NCI-H345 treated with DMSO at 0.1 percent for 48 hours (cell line): ENCODE data around the gene HTR1A.
A peak's percentile ranks its signal among the peaks of the same experiment; 100 is the strongest.

ENCODE experiments used
- DNase-seq: peaks from one replicate; lab custom pipeline; 2025; ENCODE audit not compliant: unreplicated experiment; lab: John Stamatoyannopoulos, UW

The HTR1A gene

GRCh38 chr5:63962279-63962678 is at the start of gene HTR1A:
Gene HTR1A (minus strand): TSS chr5:63962445. CDS start chr5:63961719, 726 bp downstream.
- no peak for DNase-seq

- DNase-seq = no peak
Measured at GRCh38 chr5:64003966-64004365, 41.7 kb upstream of the HTR1A start.

- DNase-seq = no peak
Measured at GRCh38 chr5:64000096-64000495, 37.9 kb upstream of the HTR1A start.

DNA sequence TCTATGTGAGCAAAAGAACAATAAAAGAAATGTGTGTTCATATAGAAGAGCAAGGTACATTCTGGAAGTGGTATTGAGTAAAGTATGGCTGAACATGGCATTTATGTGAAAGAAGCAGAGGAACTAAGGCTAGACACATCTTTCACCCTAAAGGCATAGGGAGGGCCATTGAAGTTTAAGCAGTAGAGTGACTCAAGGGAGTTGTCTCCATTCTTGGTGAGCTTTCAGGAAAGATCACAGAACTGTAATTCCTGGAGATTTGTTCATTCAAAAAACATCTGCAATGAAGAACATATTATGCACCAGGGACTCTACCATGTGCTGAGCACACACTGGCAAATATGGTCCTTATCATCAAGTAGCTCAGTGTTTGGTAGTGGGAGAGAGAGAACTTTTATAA is 24.8 kb upstream of the HTR1A start:
- DNase-seq = no peak

- DNase-seq = no peak
Measured at GRCh38 chr5:63981864-63982263, 19.6 kb upstream of the HTR1A start.

GRCh38 chr5:63963926-63964325 is 1.7 kb upstream of the HTR1A start:
- DNase-seq = no peak

GRCh38 chr5:63963080-63963735 is 963 bp upstream of the HTR1A start:
- peak; percentile 46 for DNase-seq

DNA sequence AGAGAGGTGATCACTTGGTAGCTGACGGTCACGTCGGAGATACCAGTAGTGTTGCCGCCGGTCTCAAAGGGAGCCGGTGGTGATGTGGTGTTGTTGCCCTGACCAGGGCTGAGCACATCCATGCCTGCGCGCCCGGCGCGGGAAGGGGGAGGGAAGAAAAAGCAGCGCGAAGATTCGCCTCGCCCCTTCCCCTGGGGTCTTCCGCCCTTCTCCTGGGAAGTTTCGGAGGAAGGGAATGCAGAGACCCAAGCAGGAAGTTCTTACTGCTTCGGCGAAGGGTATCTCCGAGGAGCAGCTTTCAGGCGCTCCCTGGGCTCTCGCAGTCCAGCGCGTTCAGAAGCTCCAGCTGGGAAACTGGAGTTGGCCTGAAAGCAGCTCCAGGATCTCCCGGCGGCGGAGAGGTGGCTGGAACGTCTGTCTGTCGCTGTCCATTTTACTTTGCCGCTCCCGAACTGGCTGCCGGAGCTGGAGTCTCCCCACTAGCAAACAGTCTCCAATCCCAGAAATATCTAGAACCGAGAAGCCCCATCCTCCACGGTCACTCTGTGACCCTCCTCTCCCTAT is 565 bp downstream of the HTR1A start:
- DNase-seq = no peak

DNA sequence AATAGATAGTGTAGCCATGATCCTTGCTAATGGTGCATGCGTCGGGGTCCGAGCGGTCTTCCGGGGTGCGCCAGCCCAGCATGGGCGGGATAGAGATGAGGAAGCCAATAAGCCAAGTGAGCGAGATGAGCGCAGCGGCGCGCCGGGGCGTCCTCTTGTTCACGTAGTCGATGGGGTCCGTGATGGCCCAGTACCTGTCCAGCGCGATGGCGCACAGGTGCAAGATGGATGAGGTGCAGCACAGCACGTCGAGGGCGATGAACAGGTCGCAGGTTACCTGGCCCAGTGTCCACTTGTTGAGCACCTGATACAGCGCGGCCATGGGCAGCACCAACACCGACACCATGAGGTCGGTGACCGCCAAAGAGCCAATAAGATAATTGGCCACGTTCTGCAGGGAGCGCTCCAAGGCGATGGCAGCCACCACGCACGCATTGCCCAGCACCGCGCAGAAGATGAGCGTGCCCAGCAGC is 1.1 kb downstream of the HTR1A start:
- no peak for DNase-seq

- no peak for DNase-seq
Measured at GRCh38 chr5:63960646-63961045, 1.6 kb downstream of the HTR1A start.

DNA sequence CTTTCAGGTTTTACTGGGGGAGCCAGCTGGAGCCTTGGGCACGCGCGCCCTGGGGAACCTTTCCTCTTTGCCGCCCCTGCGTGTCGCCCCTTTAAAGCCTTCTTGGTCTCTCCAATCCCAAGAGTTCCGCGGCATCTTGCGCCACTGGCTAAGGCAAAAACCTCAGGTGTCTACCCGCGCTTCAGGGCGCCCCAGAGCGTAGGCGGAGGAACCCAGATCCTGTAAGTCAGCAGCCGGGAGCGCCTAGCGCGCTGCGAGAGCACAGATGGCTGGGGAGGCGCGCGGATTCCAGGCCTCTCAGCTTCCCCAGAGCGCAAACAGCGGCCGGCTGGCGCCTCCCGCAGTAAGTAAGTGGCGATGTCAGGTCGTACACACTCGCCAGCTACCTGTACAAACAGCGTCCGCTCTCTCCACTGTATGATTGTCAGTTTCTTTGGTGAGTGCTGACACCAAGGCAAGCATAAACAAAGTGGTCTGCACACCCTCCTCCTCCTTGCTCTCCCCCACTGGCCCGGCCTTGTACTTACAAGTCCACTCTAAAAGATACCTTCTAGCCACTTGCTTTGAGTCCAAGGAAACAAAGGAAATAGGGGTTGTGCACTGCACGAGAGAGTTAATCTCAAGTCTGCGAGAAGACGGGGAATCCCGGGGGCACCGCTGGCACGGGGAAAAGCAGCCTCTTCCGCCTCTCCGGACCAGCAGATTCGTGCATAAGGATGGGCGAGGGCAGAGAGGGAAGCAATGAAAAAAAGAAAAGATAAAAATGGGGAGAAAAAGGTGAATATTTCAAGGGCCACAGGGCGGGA is 2.9 kb downstream of the HTR1A start:
- no peak for DNase-seq

DNA sequence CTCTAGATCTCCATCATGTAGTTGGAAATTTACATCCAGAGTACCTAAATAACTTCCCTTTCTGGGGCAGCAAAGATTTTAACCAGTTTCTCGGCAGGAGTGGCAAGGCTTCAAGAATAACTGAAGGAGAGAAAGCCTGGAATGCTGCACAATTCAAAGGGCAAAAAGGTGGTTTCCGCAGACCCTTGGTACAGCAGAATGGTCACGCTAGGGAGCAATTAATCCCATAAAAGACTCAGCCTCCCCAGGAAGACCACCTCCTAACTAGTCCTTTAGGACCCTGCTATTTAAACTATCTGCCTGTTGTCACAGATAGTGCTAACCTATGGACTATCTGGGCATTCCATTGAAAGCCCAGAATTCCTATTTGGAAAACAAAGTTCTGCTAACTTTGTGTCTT is 3.6 kb downstream of the HTR1A start:
- DNase-seq = no peak

DNA sequence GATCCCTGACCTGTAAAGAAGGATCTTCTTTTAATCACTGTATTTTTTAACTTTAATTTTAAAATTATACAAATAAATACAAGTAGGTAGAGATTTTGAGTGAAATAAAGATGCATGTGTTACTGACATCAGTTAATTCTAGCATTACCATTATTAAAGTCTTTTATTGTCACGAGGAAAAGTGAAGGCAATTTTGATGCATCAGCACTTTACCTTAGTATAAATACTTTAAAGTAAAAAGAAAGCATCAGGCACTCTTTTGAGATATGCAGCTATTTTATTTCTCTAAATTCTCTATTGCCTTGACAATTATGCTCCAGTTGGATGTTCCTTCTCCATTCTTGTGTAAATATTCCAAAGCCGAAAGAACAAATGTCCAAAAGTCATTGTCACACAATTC is 4.6 kb downstream of the HTR1A start:
- DNase-seq = no peak

DNA sequence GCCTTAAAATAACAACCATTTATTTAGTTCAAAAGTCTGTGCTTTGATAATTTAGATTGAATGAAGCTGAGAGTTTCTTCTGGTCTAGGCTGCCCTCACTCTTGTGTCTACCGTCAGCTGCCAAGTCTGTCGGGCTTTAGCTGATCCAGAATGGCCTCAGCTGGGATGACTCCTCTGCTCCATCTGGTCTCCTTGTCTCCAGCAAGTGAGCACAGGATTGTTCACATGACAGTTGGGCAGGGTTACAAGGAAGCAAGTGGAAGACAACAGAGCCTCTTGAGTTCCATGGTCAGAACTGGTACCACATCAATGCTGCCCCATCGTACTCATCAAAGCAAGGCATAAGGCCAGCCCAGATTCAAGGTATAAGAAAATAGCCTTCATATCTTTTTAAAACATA is 9.0 kb downstream of the HTR1A start:
- no peak for DNase-seq

- DNase-seq = no peak
Measured at GRCh38 chr5:63935103-63935502, 27.1 kb downstream of the HTR1A start.

- DNase-seq = no peak
Measured at GRCh38 chr5:63931836-63932235, 30.4 kb downstream of the HTR1A start.

- no peak for DNase-seq
Measured at GRCh38 chr5:63928451-63928850, 33.8 kb downstream of the HTR1A start.

DNA sequence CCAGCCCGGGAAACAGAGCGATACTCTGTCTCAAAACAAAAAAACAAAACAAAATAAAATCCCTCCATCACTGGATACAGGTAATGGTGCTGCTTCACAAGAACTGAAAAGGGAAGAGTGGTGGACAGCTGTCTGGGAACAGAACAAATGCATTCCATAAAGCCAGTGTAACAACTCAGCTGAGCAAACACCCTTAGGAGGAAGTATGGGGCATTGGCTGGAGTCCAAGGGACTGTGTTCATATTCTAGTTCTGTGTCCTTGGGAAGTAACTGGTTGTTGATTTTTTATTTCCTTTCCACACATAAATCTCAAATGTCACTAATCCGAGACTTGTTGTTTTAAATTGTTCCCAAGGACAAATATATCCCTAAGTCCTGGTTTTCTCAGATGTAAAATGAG is 38.3 kb downstream of the HTR1A start:
- DNase-seq = peak; percentile 53

GRCh38 chr5:63919763-63920478 is 42.3 kb downstream of the HTR1A start:
- DNase-seq = no peak

GRCh38 chr5:63916786-63917185 is 45.5 kb downstream of the HTR1A start:
- no peak for DNase-seq

DNA sequence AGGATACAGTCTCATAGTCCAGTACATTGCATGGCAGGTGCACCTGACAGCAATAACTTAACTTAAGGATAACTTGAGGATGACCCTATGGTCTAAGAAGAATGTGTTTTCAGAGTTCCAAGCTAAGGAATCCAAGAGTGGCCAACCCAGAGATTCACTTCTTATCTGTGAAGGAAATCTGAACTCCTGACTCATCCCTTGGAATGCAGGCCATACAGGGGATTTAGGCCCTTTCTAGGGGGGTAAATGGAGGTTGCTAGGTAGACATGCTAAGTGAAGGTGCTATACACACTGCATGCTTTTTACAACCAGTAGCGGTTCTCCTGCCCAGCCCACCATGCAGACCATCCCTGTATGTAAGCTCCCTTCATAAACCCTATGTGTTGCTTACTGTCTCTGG is 50.4 kb downstream of the HTR1A start:
- no peak for DNase-seq
